HG03175 (cell line): ENCODE measurements around the gene IGFBP2.

ENCODE experiments used
- ATAC-seq: cut with Tn5 transposase; IDR thresholded peaks from one replicate; pipeline ENCODE4 v1.9.1; 2021; ENCODE audit warnings: mild to moderate bottlenecking, moderate library complexity; ENCODE audit not compliant: unreplicated experiment

IGFBP2 gene

DNA sequence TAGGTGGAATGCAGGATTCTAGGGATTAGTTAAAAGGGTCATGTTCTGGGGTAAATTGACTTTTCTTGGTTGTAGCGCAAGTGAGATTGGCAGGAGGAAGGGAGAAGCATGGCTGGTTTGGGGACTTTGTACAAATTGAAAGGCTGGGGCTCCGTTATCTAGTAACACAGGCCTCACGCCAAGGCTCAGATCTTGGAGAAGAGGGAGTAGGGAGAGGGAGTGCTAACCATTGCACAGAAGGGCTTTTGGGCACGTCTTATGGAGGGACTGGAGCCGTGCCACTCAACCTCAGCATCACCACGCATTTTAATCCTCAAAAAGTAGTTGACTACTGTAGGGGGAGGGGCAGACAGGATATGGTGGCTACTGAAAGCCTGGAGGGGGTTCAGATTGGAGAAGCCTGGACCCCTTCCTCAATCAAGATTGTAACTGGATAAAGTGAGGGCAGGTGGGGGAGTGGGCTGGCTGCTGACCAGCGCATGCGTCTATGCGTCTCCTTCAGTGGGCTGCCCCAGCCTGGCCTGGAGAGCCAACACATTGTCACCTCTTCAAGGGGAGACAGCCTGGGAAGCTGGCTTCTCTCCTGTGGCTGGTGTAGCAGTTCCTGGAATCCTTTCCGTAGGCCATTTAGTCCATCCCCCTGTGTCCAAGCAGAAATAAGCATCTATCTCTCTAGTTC, 47.9 kb downstream of the IGFBP2 start:
- ATAC-seq = no peak

GRCh38 chr2:216681683-216682082, 48.5 kb downstream of the IGFBP2 start:
- no peak for ATAC-seq

GRCh38 chr2:216683846-216684245, 50.6 kb downstream of the IGFBP2 start:
- ATAC-seq = no peak

DNA sequence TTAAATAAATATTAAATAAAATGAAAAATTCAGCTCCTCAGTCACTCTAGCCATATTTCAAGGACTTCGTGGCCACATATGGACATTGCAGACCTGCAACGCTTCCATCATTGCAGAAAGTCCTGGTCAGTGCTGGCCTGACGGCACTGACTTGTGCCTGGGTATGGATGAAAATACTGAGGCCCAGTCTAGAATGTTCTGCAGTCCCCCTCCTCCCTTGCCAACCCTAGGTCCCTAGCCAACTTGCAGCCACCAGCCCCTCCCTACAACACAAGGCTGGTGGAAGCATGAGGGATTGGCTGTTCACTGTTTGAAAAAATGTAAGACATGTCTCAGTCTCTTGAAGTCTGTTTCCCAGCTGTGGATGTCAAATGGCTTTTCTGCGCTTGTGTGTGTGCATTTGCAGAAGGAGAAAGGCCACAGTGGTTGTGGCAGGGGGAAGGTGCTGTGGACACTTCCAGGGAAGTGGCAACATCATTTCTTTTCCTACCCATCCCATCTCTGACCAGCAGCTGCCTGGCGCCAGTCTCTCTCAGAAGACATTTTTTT, 52.2 kb downstream of the IGFBP2 start:
- ATAC-seq = no peak

DNA sequence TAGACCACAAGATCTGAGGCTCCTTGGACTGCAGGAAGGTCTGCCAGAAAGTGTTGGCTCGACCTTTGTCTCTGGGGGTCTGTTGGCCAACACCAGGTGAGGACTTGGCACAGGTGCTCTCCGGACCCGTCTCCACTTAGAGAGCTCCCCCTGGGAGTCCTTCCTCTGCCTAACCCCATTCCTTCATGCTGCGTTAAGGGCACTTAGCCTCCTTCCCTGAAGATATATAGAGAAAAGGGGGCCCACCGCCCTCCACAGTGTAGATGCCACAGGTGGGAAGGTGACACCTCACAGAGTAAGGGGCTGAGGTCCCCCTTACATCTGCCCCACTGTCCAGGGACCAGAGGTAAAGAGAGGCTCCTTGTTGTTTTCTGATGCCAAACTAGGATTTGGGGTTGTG, 53.9 kb downstream of the IGFBP2 start:
- ATAC-seq = no peak

- ATAC-seq = no peak
Observed at GRCh38 chr2:216687646-216688045, 54.4 kb downstream of the IGFBP2 start.

DNA sequence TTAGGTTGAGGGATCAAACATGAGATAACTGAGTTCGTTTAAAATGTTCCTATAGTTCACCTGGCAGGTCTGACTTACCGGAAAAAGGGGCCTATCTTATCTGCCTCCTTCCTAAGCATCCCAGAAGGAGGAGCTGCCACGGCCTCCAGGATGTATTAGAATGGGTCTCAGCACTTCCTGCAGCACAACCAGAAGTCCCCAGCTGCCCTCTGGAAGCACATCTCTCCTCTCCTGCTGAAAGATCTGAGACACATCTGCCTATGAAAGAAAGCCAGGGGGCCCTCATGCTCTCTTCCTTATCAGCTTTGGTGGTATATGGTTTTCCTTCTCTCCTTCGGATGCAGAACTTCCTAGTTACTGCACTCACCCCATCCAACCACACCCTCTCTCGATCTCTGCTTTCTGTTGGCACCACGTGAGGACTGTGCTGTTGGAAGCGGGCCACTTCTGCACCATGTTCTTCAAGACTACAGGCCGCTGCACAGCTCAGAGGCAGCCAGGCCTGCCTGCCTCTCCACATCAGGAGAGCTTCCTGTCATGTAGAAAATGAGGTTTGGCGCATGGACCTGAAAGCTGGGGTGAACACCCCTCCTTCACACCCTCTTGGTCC, 55.6 kb downstream of the IGFBP2 start:
- no peak for ATAC-seq

DNA sequence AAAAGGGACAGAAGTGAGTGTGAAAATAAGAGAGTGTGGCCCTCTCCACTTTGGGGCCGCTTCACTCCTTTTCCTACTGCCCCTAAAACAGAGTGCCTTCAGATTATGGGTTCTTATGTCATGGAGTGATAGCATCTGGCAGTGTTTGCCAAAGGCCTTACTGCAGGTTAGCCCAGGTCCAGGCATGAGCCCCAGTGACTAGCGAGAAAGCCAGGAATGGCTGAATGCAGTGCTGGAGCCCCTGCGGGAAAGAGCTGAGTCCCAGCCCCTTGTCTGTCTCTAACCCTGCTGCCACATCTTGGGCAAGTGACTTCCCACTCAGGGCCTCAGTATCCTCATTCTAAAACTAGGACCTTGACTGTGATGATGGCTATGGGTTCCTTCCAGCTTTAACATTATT, 56.2 kb downstream of the IGFBP2 start:
- ATAC-seq = no peak

- ATAC-seq = no peak
Observed at GRCh38 chr2:216690456-216690852, 57.2 kb downstream of the IGFBP2 start.

DNA sequence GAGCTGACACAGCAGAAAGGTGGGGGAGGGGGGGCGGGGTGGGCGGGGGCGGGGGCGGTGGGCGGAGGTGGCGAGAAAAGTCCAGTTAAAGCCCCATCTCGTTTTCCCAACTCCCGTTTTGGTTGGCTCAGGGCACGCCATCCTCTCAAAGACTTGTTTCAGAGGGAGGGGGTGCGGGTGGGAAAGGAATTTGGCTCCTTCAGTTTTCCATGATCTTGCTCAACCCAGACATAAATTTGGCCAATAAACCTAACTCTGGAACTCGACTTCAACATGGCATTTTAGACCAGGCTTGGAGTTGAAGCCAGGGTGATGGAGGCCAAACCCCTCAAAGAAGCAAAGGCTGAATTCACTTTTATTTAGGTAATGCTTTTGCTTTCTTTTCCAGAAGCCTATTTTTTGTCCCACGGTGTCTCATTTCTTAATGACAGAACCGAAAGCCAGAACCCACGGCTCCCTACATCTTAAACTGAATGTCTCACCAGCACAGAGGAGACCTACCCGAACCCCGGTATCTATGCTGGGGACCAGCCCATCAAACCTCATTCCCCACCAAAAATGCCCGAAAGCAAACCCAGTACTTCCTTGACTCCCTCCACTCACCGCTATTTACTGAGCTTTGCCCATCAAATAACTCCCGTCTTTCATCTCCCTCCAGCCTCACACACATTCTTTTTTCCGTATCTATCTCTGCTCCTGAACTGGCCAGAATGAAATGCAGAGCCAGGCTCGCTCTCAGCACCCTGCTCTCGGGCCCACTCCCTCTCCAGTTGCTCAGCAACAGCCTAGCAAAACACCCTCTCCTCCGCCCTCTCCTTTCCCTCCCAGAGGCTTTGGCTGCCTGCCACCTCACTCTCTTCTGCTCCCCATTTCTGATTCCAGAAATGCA, 57.9 kb downstream of the IGFBP2 start:
- ATAC-seq = no peak

GRCh38 chr2:216692636-216693413, 59.6 kb downstream of the IGFBP2 start:
- ATAC-seq = peak; percentile 50

GRCh38 chr2:216693414-216694080, 60.3 kb downstream of the IGFBP2 start:
- ATAC-seq = no peak

- no peak for ATAC-seq
Observed at GRCh38 chr2:216694082-216694825, 61.0 kb downstream of the IGFBP2 start.

- no peak for ATAC-seq
Observed at GRCh38 chr2:216694826-216695217, 61.6 kb downstream of the IGFBP2 start.

- ATAC-seq = no peak
Observed at GRCh38 chr2:216695401-216695821, 62.2 kb downstream of the IGFBP2 start, which contains the start of gene IGFBP5. IGFBP5 (minus strand) TSS chr2:216695549; CDS start chr2:216694775, 774 bp downstream.

GRCh38 chr2:216696321-216696720, 63.1 kb downstream of the IGFBP2 start:
- ATAC-seq = no peak

DNA sequence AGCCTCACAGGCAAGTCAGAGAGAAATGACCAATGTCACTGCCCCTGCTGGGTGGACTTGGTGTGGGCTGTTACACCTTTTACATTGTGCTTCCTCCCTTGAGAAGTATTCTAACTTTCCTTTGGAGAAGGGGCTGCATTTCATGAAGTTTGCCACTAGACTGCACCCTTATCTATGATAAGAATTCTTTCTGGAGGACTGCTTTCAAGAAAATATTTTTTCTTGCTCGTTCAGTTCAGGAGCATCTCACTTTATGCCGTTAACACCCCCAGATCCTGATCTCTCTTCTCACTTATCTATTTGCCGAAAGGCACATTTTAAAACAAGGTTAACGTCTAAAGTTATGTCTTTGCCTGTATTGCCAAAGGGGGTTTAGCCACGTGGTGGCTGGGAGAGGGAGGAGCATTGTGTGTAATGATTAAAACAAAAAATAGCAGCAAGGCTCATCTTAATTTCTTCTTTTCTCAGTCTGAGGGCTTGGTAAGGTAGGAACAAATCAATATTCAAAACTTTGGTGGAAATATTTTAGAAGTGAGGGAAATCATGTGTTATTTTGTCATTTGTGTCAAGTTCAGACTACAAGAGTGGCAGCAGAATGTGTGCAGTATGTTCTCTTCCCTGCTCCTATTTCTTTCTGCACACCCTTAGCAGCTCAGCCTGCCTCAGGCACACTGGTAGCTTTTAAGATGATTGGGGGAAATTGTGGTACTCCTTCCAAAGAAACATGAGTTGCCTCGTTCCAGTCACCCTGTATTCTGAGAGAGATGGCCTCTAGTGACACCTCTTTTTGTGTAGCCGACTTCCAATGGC, 63.7 kb downstream of the IGFBP2 start:
- no peak for ATAC-seq

GRCh38 chr2:216698293-216698692, 65.1 kb downstream of the IGFBP2 start:
- ATAC-seq = no peak

DNA sequence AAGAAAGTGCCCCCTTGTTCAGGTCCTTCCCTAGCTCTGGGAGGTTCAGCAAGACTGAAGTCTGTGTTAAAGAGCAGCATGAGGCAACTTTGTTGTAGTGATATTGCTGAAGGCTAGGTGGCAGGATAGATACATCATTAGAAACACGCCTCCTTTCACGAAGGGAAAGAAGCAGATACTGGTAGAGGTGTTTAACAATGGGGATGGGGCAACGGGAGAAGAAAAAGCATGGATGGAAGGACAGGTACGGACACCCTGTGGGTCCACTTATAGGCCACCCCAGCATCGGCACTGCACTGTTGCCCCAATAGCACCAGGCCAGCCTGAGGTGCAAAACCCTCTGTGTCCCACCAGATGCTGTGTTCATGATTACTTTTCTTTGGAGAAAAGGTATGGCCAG, 65.7 kb downstream of the IGFBP2 start:
- ATAC-seq = peak; percentile 69
